Renal cortical epithelial cell (primary cell): ENCODE measurements around the gene COX6A2. TPM values are rescaled to one million over a fixed set of nuclear protein-coding genes. Genes with fewer than 3 reads are reported as not detected.

Experiments used
- DNase-seq: peaks from one replicate; pipeline ENCODE4 v3.0.0-alpha.2; 2011; ENCODE audit warnings: low read depth
- total RNA-seq: library from RNA; depleted of rRNA; stranded (reverse); fragments of >200 nt; gene quantifications from 2 replicates; pipeline ENCODE4 v1.2.3, GENCODE V29; 2014

Gene COX6A2
- total RNA-seq, 1 donor from 2014 or later: not detected

DNA sequence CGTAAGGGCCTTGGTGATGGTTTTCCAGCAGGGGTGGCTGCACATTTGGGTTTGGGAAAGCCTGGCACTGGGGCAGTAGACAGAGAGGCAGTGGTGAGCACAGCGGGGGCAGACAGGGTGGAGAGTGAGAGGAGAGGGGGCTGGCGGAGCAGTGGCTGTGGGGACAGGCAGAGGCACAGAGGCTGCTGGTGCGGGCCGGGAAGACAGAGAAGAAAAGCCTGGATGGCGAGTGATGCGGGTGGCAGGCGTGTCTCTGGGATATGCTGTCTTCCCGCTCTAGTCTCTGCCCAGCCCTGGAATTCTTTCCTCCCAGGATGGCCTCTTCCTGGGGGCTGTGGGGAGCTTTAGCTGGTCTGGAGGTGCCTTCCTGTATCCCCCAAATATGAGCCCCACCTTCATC lies 18.1 kb downstream of the COX6A2 start:
- DNase-seq: no peak

DNA sequence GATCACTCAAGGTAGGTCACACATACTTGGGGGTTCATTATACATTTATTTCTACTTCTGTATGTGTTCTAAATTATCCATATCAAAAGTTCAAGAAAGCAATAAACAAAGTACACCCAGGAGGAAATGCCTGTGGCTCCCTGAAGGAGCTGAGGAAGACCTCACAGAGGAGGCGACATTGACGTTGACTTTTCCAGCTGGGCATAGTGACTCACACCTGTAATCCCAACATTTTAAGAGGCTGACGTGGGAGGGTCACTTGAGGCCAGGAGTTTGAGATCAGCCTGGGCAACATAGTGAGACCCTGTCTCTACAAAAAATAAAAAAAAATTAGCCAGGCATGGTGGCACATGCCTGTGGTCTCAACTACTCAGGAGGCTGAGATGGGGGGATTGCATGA lies 18.7 kb downstream of the COX6A2 start:
- DNase-seq: no peak

GRCh38 chr16:31407406-31407805 lies 20.8 kb downstream of the COX6A2 start:
- no peak for DNase-seq

GRCh38 chr16:31404353-31405064 lies 23.7 kb downstream of the COX6A2 start:
- no peak for DNase-seq

DNA sequence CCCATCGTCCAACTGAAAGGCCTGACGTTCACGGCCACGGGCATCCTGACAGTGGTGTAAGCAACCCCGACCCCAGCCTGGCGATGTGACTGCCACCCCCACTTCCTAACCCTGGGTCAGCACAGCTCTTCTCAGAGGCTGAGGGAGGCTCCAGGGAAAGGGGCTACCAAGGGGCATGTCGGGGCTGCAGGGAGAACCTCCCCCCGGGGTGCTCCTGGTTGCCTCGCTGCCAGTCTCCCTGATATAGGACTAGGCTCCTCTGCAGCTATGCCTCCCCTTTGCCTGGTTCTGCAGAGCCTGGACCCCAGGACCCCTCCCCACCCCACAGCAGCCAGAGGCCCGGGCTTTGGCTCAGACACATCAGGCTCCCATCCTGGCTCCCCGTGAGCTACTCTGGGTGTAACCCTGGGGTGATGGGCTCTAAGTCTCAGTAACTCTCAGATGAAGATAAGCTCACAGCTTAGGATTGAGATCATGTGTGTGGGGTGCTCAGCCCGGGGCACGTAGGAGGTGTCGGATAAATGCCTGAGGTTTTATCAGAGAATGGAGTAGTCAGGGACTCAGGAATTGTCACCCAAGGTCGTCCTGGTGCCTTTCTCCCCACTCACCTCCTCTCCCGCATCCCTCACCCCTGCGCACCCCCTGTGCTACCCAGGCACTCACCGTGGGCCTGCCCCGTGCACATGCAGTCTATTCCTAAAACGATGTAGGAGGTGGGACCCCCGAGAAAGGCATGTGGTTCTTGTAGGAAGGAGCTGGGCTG lies 24.4 kb downstream of the COX6A2 start:
- no peak for DNase-seq

DNA sequence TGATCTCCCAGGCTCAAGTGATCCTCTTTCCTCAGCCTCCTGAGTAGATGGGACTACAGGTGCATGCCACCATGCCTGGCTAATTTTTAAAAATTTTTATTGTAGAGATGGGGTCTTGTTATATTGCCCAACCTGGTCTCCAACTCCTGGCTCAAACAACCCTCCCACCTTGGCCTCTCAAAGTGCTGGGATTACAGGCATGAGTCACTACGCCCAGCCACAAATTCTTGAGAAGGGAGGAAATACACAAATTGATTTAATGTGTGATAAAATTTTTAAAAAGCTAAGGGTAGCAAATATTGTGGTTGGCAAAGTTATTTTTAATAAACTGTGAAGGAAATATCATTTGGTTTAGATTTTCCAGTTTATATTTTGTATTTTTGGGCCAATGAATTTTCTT lies 25.5 kb downstream of the COX6A2 start:
- DNase-seq: no peak

DNA sequence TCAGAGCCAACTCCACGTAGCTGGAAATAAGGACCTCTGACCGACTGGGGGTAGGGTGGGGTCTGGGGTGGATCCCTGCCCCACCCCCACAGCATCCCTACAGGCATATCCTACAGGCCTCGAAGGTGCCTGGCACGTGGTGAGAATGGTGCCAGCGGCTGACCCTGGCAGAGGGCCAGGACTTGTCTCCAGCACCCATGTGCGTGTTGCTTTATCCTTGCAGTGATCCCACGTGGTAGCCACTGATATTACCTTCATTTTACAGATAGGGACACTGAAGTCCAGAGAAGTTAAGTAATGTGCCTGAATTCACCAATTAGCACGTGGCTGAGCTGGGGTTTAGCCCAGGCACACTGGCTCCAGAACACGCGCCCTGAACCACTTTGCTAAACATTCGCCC lies 26.7 kb downstream of the COX6A2 start:
- DNase-seq: no peak

DNA sequence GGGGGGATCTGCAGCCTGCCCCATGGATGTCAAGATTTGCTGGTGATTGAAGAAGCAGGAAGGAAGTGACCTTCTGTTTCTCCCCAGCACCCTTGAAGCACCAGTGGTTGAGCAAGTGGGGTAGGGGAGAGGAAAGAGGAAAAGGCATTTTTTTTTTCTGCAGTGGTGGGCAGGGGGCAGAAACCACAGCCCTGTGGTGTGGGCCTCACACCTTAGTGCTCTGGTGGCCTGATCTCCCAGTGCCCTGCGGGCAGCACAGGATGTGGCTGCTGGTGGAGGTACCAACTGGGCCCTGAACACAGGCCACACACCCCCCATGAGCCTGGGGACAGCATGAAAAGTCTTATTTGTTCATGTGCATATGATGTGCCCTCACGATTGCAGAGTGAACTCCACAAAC lies 28.0 kb downstream of the COX6A2 start:
- DNase-seq: no peak

- no peak for DNase-seq
Measured at GRCh38 chr16:31397701-31398100, 30.5 kb downstream of the COX6A2 start.

DNA sequence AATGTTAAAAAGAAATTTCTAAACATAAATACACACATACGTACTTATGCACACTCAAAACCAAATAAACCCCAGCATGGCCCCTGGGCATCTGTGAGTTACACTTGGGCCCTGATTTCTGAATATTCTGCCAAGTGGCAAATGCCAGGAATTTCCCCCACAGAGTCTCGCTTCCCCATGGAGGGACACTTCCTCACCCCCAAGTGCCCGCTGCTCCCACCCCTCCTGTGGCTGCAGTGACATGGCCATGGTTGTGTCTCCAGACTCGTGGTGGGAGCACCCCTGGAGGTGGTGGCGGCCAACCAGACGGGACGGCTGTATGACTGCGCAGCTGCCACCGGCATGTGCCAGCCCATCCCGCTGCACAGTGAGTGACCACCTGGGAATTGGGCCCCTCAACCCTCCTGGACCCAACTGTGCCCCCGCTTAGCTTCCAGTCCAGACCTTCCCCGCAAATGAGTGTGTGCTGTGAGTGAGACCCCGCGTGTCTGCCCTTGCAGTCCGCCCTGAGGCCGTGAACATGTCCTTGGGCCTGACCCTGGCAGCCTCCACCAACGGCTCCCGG lies 31.0 kb downstream of the COX6A2 start:
- DNase-seq: no peak

- no peak for DNase-seq
Measured at GRCh38 chr16:31395647-31396046, 32.5 kb downstream of the COX6A2 start.

- no peak for DNase-seq
Measured at GRCh38 chr16:31393056-31393455, 35.1 kb downstream of the COX6A2 start, which contains the start of gene ITGAD. ITGAD (plus strand) TSS chr16:31393335; CDS start chr16:31393361, 26 bp downstream.

GRCh38 chr16:31390504-31391041 lies 37.6 kb downstream of the COX6A2 start:
- DNase-seq: no peak

DNA sequence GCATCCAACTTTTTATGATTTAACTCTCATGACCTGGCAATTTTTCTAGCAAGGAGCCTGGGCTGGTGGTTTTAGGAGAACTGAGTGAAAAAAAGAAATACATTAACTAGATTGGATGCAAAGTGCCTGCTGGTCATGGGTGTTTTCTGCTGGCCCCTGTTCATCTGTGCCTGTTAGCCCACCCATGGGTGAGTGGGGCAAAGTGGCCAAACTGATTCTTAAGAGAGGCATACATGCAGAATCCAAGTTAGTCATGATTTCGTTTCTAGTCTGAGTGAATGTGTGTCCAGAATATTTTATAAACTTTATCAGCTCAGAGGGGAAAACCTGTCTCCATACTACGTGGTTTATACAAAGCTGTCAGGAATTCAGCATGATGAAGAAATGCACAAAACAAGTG lies 39.6 kb downstream of the COX6A2 start:
- DNase-seq: no peak

DNA sequence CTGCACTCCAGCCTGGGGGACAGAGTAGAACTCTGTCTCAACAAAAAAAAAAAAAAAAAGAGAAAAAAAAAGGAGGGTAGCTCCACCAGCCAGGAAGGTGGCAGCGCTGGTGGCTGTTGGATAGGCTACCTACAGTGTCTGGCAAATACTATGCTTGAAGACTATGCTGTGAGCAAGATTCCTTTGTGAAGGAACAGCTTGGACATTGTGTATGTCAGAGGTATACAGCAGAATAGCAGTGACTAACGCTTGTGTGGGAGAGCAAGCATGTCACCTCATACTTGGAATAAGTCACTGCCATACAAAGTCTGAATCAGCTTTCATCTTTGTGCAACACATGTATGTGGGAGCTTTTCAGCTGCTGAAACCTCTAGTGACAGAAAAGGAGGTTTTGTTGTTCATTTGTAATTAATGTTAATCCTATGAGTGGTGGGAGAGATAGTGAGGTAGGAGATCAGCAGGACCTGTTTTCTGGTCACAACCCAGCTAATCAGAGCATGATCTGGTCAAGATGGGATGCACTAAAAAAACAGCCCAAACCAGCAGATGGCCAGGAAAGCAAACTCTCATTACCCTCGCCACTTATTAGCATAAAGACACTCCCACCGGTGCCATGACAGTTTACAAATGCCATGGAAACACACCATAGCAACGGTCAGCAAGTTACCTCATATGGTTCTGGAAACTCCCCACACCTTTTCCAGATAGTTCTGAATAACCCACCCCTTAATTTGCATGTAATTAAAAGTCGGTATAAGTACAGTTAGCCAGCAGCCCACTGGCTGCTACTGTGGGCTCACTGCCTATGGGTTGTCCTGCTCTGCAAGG lies 41.8 kb downstream of the COX6A2 start:
- peak; percentile 61 for DNase-seq

- no peak for DNase-seq
Measured at GRCh38 chr16:31385680-31386079, 42.5 kb downstream of the COX6A2 start.

DNA sequence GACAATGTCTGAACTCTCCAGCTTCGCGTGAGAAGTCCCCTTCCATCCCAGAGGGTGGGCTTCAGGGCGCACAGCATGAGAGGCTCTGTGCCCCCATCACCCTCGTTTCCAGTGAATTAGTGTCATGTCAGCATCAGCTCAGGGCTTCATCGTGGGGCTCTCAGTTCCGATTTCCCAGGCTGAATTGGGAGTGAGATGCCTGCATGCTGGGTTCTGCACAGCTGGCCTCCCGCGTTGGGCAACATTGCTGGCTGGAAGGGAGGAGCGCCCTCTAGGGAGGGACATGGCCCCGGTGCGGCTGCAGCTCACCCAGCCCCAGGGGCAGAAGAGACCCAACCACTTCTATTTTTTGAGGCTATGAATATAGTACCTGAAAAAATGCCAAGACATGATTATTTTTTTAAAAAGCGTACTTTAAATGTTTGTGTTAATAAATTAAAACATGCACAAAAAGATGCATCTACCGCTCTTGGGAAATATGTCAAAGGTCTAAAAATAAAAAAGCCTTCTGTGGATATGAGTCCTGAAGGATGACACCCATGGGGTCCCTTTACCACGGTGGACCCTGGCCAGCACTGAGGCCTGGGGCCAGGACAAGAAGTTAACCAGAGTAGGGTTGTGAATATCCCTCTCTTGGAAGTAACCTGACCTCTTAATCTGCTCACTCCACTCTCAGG lies 45.5 kb downstream of the COX6A2 start:
- DNase-seq: peak; percentile 7

DNA sequence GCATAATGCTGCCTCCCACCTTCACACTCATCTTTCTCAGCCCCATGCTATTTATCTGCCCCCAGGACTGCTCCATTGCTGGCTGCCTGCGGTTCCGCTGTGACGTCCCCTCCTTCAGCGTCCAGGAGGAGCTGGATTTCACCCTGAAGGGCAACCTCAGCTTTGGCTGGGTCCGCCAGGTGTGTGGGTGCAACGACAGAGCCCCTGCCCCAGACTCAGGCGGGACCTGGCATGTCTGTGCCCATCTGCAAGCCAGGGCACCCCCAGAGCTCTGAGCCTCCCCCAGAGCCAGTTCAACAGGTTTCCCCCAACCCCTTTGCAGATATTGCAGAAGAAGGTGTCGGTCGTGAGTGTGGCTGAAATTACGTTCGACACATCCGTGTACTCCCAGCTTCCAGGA lies 48.0 kb downstream of the COX6A2 start:
- DNase-seq: no peak
